Measurements from ENCODE around the gene SASH1.

Gene SASH1

GRCh38 chr6:148538261-148539190, 195.9 kb downstream of the SASH1 start:
- DNase-seq (ENCODE audit: low read depth, low spot score) = no peak
- no peak overlapping the region for H3K9ac ChIP-seq (ENCODE audit: insufficient read length, low read depth)

GRCh38 chr6:148543540-148543939, 200.9 kb downstream of the SASH1 start:
- Histone ChIP-seq H3K36me3 (ENCODE audit: insufficient read depth, insufficient read length, low read length) (peaks cover 51% of the 10 kb centered on the region), H3K9me3 (ENCODE audit: insufficient read depth, low read length) (no peaks in the 10 kb centered on the region), H3K4me1 (ENCODE audit: insufficient read depth, insufficient read length) (no peaks in the 10 kb centered on the region), H3K27me3 (ENCODE audit: insufficient read depth, insufficient read length) (no peaks in the 10 kb centered on the region), H3K9ac (ENCODE audit: insufficient read length, low read depth) (no peak overlapping the region), H3K4me3 (ENCODE audit: insufficient read length, low read depth) (no peak overlapping the region)
- TF ChIP-seq YY1 (IDR thresholded peaks at IDR 0.05; ENCODE audit: insufficient read depth, insufficient read length) = no peak
- TF ChIP-seq ZNF274 (IDR thresholded peaks at IDR 0.05; ENCODE audit: low read depth, low read length) = no peak
- no peak for TF ChIP-seq SUZ12 (IDR thresholded peaks at IDR 0.05; ENCODE audit: extremely low read depth, insufficient read depth, insufficient read length)
- no peak for DNase-seq (ENCODE audit: low read depth, low spot score)

More at GRCh38 chr6:148538261-148539190, 195.9 kb downstream of the SASH1 start:
- no peak for TF ChIP-seq SUZ12 (IDR thresholded peaks at IDR 0.05; ENCODE audit: extremely low read depth, insufficient read depth, insufficient read length)
- TF ChIP-seq ZNF274 (IDR thresholded peaks at IDR 0.05; ENCODE audit: low read depth, low read length) = no peak
- no peak for TF ChIP-seq YY1 (IDR thresholded peaks at IDR 0.05; ENCODE audit: insufficient read depth, insufficient read length)
- Histone ChIP-seq H3K9me3 (ENCODE audit: insufficient read depth, low read length) (no peaks in the 10 kb centered on the region), H3K4me1 (ENCODE audit: insufficient read depth, insufficient read length) (no peaks in the 10 kb centered on the region), H3K36me3 (ENCODE audit: insufficient read depth, insufficient read length, low read length) (peaks cover 49% of the 10 kb centered on the region), H3K27me3 (ENCODE audit: insufficient read depth, insufficient read length) (no peaks in the 10 kb centered on the region), H3K4me3 (ENCODE audit: insufficient read length, low read depth) (no peak overlapping the region)

- peaks cover 54% of the 10 kb centered on the region for H3K36me3 ChIP-seq (ENCODE audit: insufficient read depth, insufficient read length, low read length)
- no peak for DNase-seq (ENCODE audit: low read depth, low spot score)
- TF ChIP-seq YY1 (IDR thresholded peaks at IDR 0.05; ENCODE audit: insufficient read depth, insufficient read length) (no peak), ZNF274 (IDR thresholded peaks at IDR 0.05; ENCODE audit: low read depth, low read length) (no peak), SUZ12 (IDR thresholded peaks at IDR 0.05; ENCODE audit: extremely low read depth, insufficient read depth, insufficient read length) (no peak)
Measured at GRCh38 chr6:148544421-148544820, 201.8 kb downstream of the SASH1 start.

GRCh38 chr6:148545901-148546300, 203.3 kb downstream of the SASH1 start:
- no peak for TF ChIP-seq SUZ12 (IDR thresholded peaks at IDR 0.05; ENCODE audit: extremely low read depth, insufficient read depth, insufficient read length)
- TF ChIP-seq ZNF274 (IDR thresholded peaks at IDR 0.05; ENCODE audit: low read depth, low read length) = no peak
- no peak for TF ChIP-seq YY1 (IDR thresholded peaks at IDR 0.05; ENCODE audit: insufficient read depth, insufficient read length)
- Histone ChIP-seq H3K4me3 (ENCODE audit: insufficient read length, low read depth) (no peak overlapping the region), H3K27me3 (ENCODE audit: insufficient read depth, insufficient read length) (no peaks in the 10 kb centered on the region), H3K36me3 (ENCODE audit: insufficient read depth, insufficient read length, low read length) (peaks cover 46% of the 10 kb centered on the region), H3K4me1 (ENCODE audit: insufficient read depth, insufficient read length) (no peaks in the 10 kb centered on the region), H3K9me3 (ENCODE audit: insufficient read depth, low read length) (no peaks in the 10 kb centered on the region), H3K9ac (ENCODE audit: insufficient read length, low read depth) (no peak overlapping the region)
- no peak for DNase-seq (ENCODE audit: low read depth, low spot score)

More at GRCh38 chr6:148544421-148544820, 201.8 kb downstream of the SASH1 start:
- no peaks in the 10 kb centered on the region for H3K4me1 ChIP-seq (ENCODE audit: insufficient read depth, insufficient read length)
- no peaks in the 10 kb centered on the region for H3K27me3 ChIP-seq (ENCODE audit: insufficient read depth, insufficient read length)
- H3K9ac ChIP-seq (ENCODE audit: insufficient read length, low read depth) = no peak overlapping the region
- H3K4me3 ChIP-seq (ENCODE audit: insufficient read length, low read depth) = no peak overlapping the region
- H3K9me3 ChIP-seq (ENCODE audit: insufficient read depth, low read length) = no peaks in the 10 kb centered on the region

- no peak overlapping the region for H3K4me3 ChIP-seq (ENCODE audit: insufficient read length, low read depth)
- no peak for DNase-seq (ENCODE audit: low read depth, low spot score)
- H3K4me1 ChIP-seq (ENCODE audit: insufficient read depth, insufficient read length) = no peaks in the 10 kb centered on the region
- no peaks in the 10 kb centered on the region for H3K27me3 ChIP-seq (ENCODE audit: insufficient read depth, insufficient read length)
- H3K36me3 ChIP-seq (ENCODE audit: insufficient read depth, insufficient read length, low read length) = peaks cover 38% of the 10 kb centered on the region
- no peak for TF ChIP-seq YY1 (IDR thresholded peaks at IDR 0.05; ENCODE audit: insufficient read depth, insufficient read length)
- TF ChIP-seq SUZ12 (IDR thresholded peaks at IDR 0.05; ENCODE audit: extremely low read depth, insufficient read depth, insufficient read length) = no peak
- TF ChIP-seq ZNF274 (IDR thresholded peaks at IDR 0.05; ENCODE audit: low read depth, low read length) = no peak
- no peaks in the 10 kb centered on the region for H3K9me3 ChIP-seq (ENCODE audit: insufficient read depth, low read length)
- no peak overlapping the region for H3K9ac ChIP-seq (ENCODE audit: insufficient read length, low read depth)
Measured at GRCh38 chr6:148547110-148547509, 204.5 kb downstream of the SASH1 start.

GRCh38 chr6:148548065-148548748, 205.6 kb downstream of the SASH1 start:
- Histone ChIP-seq H3K9ac (ENCODE audit: insufficient read length, low read depth) (no peak overlapping the region), H3K4me3 (ENCODE audit: insufficient read length, low read depth) (no peak overlapping the region), H3K4me1 (ENCODE audit: insufficient read depth, insufficient read length) (no peaks in the 10 kb centered on the region), H3K27me3 (ENCODE audit: insufficient read depth, insufficient read length) (no peaks in the 10 kb centered on the region), H3K9me3 (ENCODE audit: insufficient read depth, low read length) (no peaks in the 10 kb centered on the region), H3K36me3 (ENCODE audit: insufficient read depth, insufficient read length, low read length) (peaks cover 36% of the 10 kb centered on the region)
- TF ChIP-seq YY1 (IDR thresholded peaks at IDR 0.05; ENCODE audit: insufficient read depth, insufficient read length) (no peak), SUZ12 (IDR thresholded peaks at IDR 0.05; ENCODE audit: extremely low read depth, insufficient read depth, insufficient read length) (no peak), ZNF274 (IDR thresholded peaks at IDR 0.05; ENCODE audit: low read depth, low read length) (no peak)
- no peak for DNase-seq (ENCODE audit: low read depth, low spot score)

- Histone ChIP-seq H3K9me3 (ENCODE audit: insufficient read depth, low read length) (no peaks in the 10 kb centered on the region), H3K27me3 (ENCODE audit: insufficient read depth, insufficient read length) (no peaks in the 10 kb centered on the region), H3K4me1 (ENCODE audit: insufficient read depth, insufficient read length) (no peaks in the 10 kb centered on the region), H3K4me3 (ENCODE audit: insufficient read length, low read depth) (no peak overlapping the region), H3K36me3 (ENCODE audit: insufficient read depth, insufficient read length, low read length) (peaks cover 31% of the 10 kb centered on the region), H3K9ac (ENCODE audit: insufficient read length, low read depth) (no peak overlapping the region)
- TF ChIP-seq YY1 (IDR thresholded peaks at IDR 0.05; ENCODE audit: insufficient read depth, insufficient read length) (no peak), ZNF274 (IDR thresholded peaks at IDR 0.05; ENCODE audit: low read depth, low read length) (no peak), SUZ12 (IDR thresholded peaks at IDR 0.05; ENCODE audit: extremely low read depth, insufficient read depth, insufficient read length) (no peak)
- DNase-seq (ENCODE audit: low read depth, low spot score) = no peak
Measured at GRCh38 chr6:148548749-148549140, 206.1 kb downstream of the SASH1 start.
